Endothelial cell of umbilical vein (primary cell): ENCODE results near the gene ZNF652. TPM values are rescaled to one million over a fixed set of nuclear protein-coding genes. Genes with fewer than 3 reads are reported as not detected.

ENCODE experiments used
- BruUV-seq: library from RNA; stranded (reverse); fragments of 400-500 nt; replicated peaks from 2 replicates; lab custom pipeline; 2021; lab: Mats Ljungman, UMichigan
- CTCF ChIA-PET: fragments of 300-600, 350-600 bp; sonication (Branson Sonifier 250); formaldehyde crosslinking; loops from one replicate; lab custom pipeline; 2021; ENCODE audit warnings: antibody characterized with exemption, inconsistent platforms; lab: Charles Lee
- POLR2A ChIA-PET: fragments of 300-600, 350-600 bp; sonication (Branson Sonifier 250); formaldehyde crosslinking; loops from one replicate; lab custom pipeline; 2021; ENCODE audit warnings: antibody characterized with exemption, inconsistent platforms; lab: Charles Lee
- DNase-seq: peaks from one replicate; pipeline ENCODE4 v3.0.0-alpha.2; 2011; ENCODE audit warnings: low read depth, low spot score
- FAIRE-seq: peaks from 2 replicates; lab custom pipeline; 2011; peaks lifted over from hg19 to GRCh38; lab: Jason Lieb, UNC
- H2AFZ ChIP-seq: 2 replicates; pipeline ENCODE4 v1.6.0; 2012; ENCODE audit warnings: low read depth, low read length, control low read depth, inconsistent platforms
- H3K27ac ChIP-seq: 2 replicates; pipeline ENCODE4 v1.5.1; 2011; ENCODE audit warnings: low read depth, mild to moderate bottlenecking, control low read depth, low read length, moderate library complexity; ENCODE audit not compliant: insufficient read depth
- H3K27me3 ChIP-seq, 2 experiments: 2 replicates each; pipeline versions ENCODE4 v1.6.0 to v1.6.1; 2011; ENCODE audit warnings: low read length in 2 of 2, mixed read lengths in 1 of 2; ENCODE audit not compliant: control insufficient read depth in 2 of 2, insufficient read depth in 2 of 2
- H3K36me3 ChIP-seq, 2 experiments: 2 replicates in 1 of 2; 3 replicates in 1 of 2; pipeline ENCODE4 v1.5.1; 2011; ENCODE audit warnings: low read length in 2 of 2, mild to moderate bottlenecking in 1 of 2, moderate library complexity in 1 of 2; ENCODE audit not compliant: control insufficient read depth in 2 of 2, insufficient read depth in 2 of 2; ENCODE audit errors: extremely low read depth in 1 of 2
- H3K4me1 ChIP-seq: 3 replicates; pipeline ENCODE4 v1.5.1; 2011; ENCODE audit warnings: mild to moderate bottlenecking, low read length; ENCODE audit not compliant: control insufficient read depth, insufficient read depth; ENCODE audit errors: extremely low read depth
- H3K4me2 ChIP-seq: 2 replicates; pipeline ENCODE4 v1.6.1; 2011; ENCODE audit warnings: low read length, control low read depth, mixed read lengths; ENCODE audit not compliant: insufficient read depth
- H3K4me3 ChIP-seq, 3 experiments: fragments of 200-600 bp in 1 of 3; sonication (generic), shearing (Covaris generic) in 1 of 3; replicated peaks in 1 of 3; 2 replicates each; pipeline ENCODE4 v1.5.1; 2011 to 2016; ENCODE audit warnings: control low read depth in 3 of 3, low read length in 3 of 3, mild to moderate bottlenecking in 2 of 3, inconsistent platforms in 1 of 3, low read depth in 1 of 3, moderate library complexity in 1 of 3; ENCODE audit not compliant: insufficient read depth in 1 of 3
- H3K79me2 ChIP-seq: 2 replicates; pipeline ENCODE4 v1.6.0; 2012; ENCODE audit warnings: low read length, inconsistent platforms; ENCODE audit not compliant: control insufficient read depth, insufficient read depth
- H3K9ac ChIP-seq: replicated peaks from 2 replicates; pipeline ENCODE3; 2011; ENCODE audit warnings: low read length, control low read depth; ENCODE audit not compliant: insufficient read depth; ENCODE audit errors: extremely low read depth
- H3K9me1 ChIP-seq: replicated peaks from 3 replicates; pipeline ENCODE4 v1.6.0; 2011; ENCODE audit warnings: mild to moderate bottlenecking, low read length; ENCODE audit not compliant: control insufficient read depth, insufficient read depth; ENCODE audit errors: extremely low read depth
- H3K9me3 ChIP-seq: replicated peaks from 2 replicates; pipeline ENCODE4 v1.5.1; 2012; ENCODE audit warnings: low read length, inconsistent platforms; ENCODE audit not compliant: control insufficient read depth, insufficient read depth
- H4K20me1 ChIP-seq: replicated peaks from 2 replicates; pipeline ENCODE3; 2011; ENCODE audit warnings: mild to moderate bottlenecking, low read length; ENCODE audit not compliant: control insufficient read depth, insufficient read depth; ENCODE audit errors: extremely low read depth
- EZH2 ChIP-seq: IDR thresholded peaks from 2 replicates; pipeline ENCODE4 v1.6.1; 2012; ENCODE audit warnings: borderline replicate concordance, low read depth, mild to moderate bottlenecking, moderate library complexity, low read length, inconsistent platforms; ENCODE audit not compliant: severe bottlenecking
- FOS ChIP-seq: IDR thresholded peaks from 2 replicates; pipeline ENCODE4 v1.6.1; 2011; ENCODE audit warnings: mild to moderate bottlenecking, low read length, moderate library complexity, borderline replicate concordance; ENCODE audit not compliant: insufficient read depth
- JUN ChIP-seq: IDR thresholded peaks from 2 replicates; pipeline ENCODE4 v1.6.1; 2011; ENCODE audit warnings: borderline replicate concordance, low read depth; ENCODE audit not compliant: insufficient read length, insufficient read depth
- POLR2A ChIP-seq: IDR thresholded peaks from 2 replicates; pipeline ENCODE4 v1.6.1; 2012; ENCODE audit warnings: low read depth, mild to moderate bottlenecking, control low read depth, low read length
- dilution Hi-C: fragments of 300-500 bp; cut with MboI; formaldehyde crosslinking; loops from one replicate; pipeline ENCODE4 v1.15.0; 2019; ENCODE audit warnings: low sequenced_read_pairs; ENCODE audit not compliant: extremely low pct_ligation_motif_present
- intact Hi-C: fragments of 100-400 bp; cut with micrococcal nuclease; formaldehyde crosslinking; loops from one replicate; pipeline ENCODE4 v1.10.0; 2022
- polyA plus RNA-seq, 4 experiments: library from polyadenylated mRNA; depleted of rRNA in 3 of 4; stranded (reverse) in 3 of 4; unstranded in 1 of 4; fragments of >200 nt; gene quantifications; 2 replicates each; pipeline versions ENCODE4 v1.2.1 to v1.2.3, GENCODE V29; 2011 to 2012; ENCODE audit warnings: missing spikeins in 1 of 4
- total RNA-seq: library from RNA; stranded (reverse); gene quantifications from 2 replicates; pipeline ENCODE4 v1.2.3, GENCODE V29; 2021
- TF ChIP-seq, protein P1 (sequence below), 2 donors: IDR thresholded peaks; 1 replicate in 1 of 2; 2 replicates in 1 of 2; pipeline ENCODE4 v1.5.1; 2011; ENCODE audit warnings: low read length in 2 of 2, mild to moderate bottlenecking in 2 of 2, moderate library complexity in 2 of 2, control low read depth in 1 of 2, inconsistent platforms in 1 of 2, low read depth in 1 of 2; ENCODE audit not compliant: insufficient read depth in 1 of 2; ENCODE audit errors: extremely low read depth in 1 of 2
- TF ChIP-seq, protein P2 (sequence below): IDR thresholded peaks from 2 replicates; pipeline ENCODE4 v1.6.1; 2011; ENCODE audit not compliant: insufficient read depth, insufficient read length

ZNF652 gene
- total and polyA plus RNA-seq, 2 donors (not counting 3 experiments of a cell fraction or from before 2014, with no cell fraction given) = 6.1 to 18.6 TPM

DNA sequence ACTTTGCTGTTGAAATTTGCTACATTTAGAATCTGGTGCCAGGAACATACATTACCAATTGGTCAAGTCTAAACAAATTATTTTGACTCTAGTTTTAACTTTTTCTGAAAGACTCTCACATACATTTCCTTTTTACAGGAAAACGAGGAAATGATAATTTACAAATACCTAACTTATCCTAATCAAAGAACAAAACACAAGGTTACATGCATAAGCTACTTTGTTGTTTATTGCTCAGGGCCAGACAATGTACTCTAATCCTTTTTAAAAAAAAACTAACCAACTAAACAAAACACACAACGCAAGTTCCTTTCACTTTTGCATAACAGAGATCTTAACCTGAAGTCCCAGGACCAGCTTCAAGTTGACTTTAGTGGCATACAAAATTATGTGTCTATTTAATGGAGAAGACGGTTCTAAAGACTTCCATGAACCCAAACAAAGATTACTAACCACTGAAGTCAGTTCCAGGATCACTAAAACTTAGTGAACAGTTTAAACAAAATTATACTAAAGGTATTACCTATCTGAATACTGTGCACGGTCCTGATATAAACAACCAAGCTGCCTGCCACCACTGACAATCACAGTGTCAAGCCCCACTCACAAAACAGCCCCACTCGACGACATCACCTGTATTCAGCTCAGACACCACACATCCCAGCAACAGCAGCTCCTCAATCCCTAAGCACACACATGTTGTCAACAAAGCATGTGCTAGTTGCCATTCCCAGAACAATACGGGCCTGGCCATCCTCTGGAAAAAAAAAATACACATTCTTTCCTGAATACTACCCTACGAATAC lies 1.9 kb downstream of the ZNF652 start:
- no peaks in the 10 kb centered on the region for H3K9me3 ChIP-seq
- TF ChIP-seq FOS (no peak), JUN (no peak), EZH2 (no peak), POLR2A (no peak)
- TF ChIP-seq, protein P1, sequence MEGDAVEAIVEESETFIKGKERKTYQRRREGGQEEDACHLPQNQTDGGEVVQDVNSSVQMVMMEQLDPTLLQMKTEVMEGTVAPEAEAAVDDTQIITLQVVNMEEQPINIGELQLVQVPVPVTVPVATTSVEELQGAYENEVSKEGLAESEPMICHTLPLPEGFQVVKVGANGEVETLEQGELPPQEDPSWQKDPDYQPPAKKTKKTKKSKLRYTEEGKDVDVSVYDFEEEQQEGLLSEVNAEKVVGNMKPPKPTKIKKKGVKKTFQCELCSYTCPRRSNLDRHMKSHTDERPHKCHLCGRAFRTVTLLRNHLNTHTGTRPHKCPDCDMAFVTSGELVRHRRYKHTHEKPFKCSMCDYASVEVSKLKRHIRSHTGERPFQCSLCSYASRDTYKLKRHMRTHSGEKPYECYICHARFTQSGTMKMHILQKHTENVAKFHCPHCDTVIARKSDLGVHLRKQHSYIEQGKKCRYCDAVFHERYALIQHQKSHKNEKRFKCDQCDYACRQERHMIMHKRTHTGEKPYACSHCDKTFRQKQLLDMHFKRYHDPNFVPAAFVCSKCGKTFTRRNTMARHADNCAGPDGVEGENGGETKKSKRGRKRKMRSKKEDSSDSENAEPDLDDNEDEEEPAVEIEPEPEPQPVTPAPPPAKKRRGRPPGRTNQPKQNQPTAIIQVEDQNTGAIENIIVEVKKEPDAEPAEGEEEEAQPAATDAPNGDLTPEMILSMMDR (IDR thresholded peaks at IDR 0.05; ENCODE audit: extremely low read depth in 1 of 2, insufficient read depth in 1 of 2, low read depth in 1 of 2, low read length in 2 of 2) = no peak
- TF ChIP-seq, protein P2, sequence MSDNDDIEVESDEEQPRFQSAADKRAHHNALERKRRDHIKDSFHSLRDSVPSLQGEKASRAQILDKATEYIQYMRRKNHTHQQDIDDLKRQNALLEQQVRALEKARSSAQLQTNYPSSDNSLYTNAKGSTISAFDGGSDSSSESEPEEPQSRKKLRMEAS = peak; percentile 23
- peak overlapping the region; percentile 33 to 75 (median 58) for H3K4me3 ChIP-seq
- FAIRE-seq = no peak
- intact Hi-C loops (no loop called here), dilution Hi-C loops (no loop called here)
- H3K4me2 ChIP-seq = peak overlapping the region; percentile 83
- H3K36me3 ChIP-seq = no peaks in the 10 kb centered on the region
- H4K20me1 ChIP-seq = peaks cover 5% of the 10 kb centered on the region
- H3K4me1 ChIP-seq = peaks cover 19% of the 10 kb centered on the region
- H2AFZ ChIP-seq = peak overlapping the region; percentile 11
- H3K9ac ChIP-seq = peak overlapping the region; percentile 64
- H3K27me3 ChIP-seq = no peaks in the 10 kb centered on the region
- no peaks in the 10 kb centered on the region for H3K9me1 ChIP-seq
- DNase-seq = peak; percentile 26
- BruUV-seq = TSS peak; percentile 23
- peaks cover 46% of the 10 kb centered on the region for H3K79me2 ChIP-seq
- H3K27ac ChIP-seq = peak overlapping the region; percentile 34
- POLR2A ChIA-PET = no interaction called here
- CTCF ChIA-PET = interaction anchor here (0.6 to 3.3 kb wide), 6 partner anchors 8 to 265 kb away, joined by 3 to 17 read pairs (median 4); no protein-coding TSS in a partner anchor
